TTC549 (cell line): ENCODE measurements around the gene CELSR1.
"Not testable (repeated sequence)": the region's sequence is repeated elsewhere in the genome, so short reads cannot be mapped to it uniquely, and the experiment has no call there.

Experiments
- FAIRE-seq: peaks from 2 replicates; lab custom pipeline; 2012; peaks lifted over from hg19 to GRCh38; lab: Jason Lieb, UNC

CELSR1 gene

DNA sequence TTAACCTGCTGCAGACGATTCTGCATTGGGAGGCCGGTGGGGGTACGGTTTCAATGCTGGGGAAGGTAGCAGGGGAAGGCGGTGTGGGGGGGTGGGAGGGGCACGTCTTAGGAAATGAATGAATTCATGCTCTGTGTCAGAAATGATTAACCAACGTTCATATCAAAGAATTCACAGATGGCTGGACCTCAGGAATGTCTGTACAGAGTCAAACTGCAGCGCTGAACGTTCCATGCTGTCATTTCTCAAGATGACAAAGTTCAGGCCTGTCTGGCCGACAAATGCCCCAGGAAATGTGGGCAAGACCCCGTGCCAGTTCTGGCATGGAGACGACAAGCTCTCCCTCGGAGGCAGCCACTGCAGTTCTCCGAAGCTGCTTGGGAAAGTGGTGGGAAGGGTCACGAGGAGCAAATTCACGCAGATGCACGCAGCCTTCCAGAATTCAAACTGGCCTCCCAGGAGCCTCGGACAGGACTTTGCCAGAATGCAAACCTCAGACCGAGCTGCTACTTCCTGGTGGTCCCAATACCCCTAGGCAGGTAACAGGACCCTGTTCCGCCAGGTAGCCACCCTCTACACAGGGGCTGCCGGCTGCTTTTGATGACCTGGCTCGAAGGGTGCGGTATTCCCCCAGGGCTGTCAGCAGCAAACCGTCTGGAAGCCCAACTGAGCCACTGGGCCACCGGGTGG is 120.4 kb downstream of the CELSR1 start:
- FAIRE-seq = no peak

DNA sequence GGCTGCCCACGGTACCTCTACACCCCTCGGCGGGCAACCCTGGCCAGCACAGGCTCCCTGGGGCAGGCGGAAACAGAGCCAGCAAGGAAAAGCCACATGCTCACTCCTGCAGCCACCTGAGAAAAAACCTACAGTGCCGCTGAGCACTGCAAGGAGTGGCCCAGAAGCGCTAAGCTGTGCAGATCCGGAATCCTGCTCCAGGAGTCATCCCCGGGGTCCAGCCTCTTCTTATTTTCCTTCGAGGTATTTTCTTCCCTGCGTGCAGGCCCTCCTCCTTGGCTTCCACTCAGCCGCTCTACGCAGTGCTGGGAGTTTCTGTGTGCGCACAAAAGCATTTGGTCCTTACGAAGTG is 120.9 kb downstream of the CELSR1 start:
- FAIRE-seq = no peak

DNA sequence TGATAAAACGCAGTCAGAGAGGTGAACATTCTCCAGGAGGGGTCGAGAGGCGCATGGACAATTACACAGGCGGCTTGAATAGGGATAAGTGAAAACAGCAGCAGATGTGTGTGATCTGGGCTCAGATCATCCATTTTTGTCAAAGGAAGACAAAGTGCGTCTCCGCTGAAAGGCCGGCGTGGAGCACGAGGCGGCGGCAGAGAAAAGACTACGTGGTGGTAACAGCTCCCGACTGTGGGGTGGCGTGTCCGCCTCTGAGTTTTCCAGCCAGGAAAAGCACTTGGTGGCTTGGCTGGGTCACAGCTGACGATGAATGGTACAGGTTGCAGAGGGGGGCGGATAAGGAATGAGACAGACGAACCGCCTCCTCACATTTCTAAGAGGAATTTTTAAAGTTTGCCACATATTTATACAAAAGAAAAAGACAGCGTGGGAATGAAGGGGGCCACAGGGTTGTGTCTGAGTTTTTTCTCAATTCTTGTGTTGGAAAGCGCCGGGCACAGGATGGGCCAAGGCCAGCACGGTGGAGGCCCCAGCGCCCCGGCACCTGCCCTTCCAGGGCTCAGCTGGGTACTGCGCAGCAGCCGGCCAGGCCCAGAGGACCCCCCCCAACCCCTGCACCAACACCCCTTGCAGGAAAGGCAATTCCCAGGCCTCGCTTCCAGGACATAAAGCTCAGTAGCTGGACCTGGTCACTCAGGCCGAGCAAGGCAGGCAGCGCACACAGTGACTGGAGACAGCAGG is 121.5 kb downstream of the CELSR1 start:
- no peak for FAIRE-seq

DNA sequence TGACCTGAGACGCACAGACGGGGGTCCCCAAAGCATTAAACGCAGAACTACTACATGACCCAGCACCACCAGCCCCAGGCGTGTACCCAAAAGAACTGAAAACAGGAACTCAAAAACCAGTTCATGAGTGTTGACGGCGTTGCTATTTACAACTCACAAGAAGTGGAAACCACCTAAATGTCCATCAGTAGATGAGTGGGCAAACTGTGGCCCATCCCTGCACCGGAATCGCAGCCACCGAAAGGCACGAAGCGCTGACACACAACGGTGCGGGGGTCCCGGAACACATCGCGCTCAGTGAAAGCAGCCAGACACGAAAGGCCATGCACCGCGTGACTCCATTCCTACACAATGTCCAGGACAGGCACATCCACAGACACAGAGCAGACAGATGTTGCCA is 122.7 kb downstream of the CELSR1 start:
- FAIRE-seq = no peak

DNA sequence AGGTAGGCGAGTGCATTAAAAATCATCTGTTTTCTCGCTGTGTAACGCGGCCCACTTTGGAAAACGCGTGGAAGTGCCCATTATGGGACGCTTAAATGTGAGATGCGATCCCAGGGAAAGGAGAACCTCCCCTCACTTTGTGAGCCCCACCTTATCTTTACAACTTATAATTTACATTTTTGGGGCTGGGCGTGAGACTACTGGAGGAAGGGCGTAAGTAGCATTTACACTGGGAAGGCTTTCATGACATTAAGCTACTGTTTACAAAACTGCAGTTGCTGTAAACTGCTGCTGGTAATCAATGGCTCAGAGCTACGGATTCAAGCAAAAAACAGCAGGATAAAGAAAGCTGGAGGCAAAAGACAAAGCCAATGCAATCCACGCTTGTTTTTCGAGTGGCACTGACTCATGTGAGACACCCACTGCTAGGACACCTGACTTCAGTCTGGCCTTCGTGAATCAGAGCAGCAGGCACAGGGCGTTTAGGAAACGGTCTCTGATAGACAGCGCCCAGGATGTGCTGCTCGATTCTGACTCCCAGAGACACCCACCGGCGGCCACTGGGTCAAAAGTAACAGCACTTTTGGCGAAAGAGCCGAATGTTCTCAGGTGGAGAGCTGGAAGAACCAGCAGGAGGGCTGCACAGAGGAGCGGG is 123.6 kb downstream of the CELSR1 start:
- no peak for FAIRE-seq

DNA sequence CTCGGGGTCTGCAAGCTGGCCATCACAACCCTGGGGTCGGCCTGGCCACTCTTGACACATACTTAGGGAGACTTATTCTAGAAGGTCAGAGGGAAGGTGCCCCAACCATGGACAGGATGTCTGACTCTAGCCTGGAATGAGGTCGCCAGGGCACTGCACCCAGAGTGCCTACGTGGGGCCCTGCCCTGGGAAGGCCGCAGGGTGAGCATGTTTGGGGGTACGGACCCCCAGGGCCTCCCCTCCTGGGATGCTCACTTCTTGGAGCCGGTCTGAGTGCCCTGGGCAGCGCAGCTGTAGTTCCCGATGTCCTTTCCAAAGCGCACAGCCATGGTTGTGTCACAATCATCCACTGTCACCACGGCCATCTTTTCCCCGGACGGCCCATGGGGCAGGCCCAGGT is 126.1 kb downstream of the CELSR1 start:
- no peak for FAIRE-seq

- FAIRE-seq = no peak
Observed at GRCh38 chr22:46410291-46410808, 127.1 kb downstream of the CELSR1 start.

GRCh38 chr22:46409631-46410210 is 127.7 kb downstream of the CELSR1 start:
- FAIRE-seq = no peak

DNA sequence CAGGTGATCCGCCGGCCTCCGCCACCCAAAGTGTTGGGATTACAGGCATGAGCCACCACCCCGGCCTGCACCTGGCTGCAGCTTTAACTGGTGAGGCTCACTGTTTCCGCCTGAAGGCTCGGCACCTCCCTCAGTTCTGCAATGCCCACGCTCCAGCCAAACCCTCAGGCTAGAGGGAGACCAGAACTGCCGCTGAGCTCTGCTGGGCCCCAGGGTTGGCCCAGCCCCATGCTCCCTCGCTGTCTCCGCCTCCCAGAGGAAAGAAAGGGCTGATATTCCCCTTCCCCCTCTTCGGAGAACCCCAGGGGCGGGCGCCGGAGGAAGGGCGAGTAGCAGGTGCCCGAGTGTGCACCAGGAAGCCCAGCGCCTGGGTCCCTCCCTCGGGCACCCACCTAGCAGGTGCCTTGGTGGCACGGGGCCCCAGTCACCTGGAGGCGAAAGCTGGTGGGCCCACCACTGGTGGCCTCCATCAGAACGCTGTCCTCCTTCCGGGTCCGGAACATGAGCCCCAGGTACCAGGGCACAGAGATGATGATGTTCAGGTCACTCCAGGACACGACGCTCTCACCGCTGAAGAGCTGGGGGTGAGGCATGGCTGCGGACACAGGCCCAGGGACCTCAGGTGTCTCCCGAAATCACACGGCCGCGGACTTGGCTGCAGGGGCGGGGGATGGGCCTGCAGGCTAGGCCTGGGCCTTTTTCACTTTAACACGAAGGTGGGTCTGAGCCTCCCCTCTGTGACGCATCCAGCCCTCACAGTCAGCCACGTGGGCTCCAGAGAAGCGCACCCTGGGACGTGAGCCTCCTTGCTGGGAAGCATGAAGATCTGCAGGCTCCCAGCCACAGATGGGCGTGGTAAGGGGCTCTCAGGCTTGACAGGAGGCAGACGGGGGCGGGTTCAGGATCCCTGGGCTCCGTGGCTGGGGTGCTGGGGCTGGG is 128.6 kb downstream of the CELSR1 start:
- no peak for FAIRE-seq

DNA sequence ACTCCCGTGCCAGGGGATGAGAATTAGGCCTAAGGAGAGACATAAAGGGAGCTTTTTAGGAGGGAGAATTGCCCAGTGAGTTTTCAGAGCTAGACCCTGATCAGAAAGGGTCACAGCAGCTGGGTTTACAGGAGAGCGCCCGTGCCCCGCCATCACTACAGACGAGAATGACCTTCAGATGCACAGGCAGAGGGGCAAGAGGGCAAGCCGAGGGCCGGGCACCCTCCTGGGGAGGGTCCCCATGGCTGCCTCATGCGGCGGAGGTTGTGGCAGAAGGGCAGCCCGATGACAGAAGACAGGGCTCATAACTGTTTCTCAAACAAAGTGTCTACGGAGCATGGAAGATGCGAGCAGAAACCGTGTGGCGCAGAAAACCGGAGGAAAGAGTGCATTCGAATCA is 129.7 kb downstream of the CELSR1 start:
- no peak for FAIRE-seq

DNA sequence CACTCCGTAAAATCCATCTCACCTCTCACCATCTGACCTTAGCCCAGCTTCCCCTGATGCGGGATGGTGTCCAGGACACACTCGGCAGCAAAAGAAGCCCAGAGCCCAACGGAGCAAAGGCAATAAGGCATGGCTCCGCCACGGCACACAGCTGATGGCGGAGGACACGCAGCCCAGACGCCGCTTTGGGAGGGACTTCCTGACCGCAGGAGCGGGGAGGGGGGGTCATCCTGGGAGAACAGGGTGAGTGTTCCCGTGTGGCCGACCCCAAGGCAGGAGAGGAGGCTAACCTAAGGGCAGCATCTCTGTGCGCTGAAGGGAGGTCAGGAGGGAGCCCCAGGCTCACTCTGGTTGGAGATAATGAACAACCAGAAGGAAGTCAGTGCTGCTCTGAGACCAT is 130.6 kb downstream of the CELSR1 start:
- FAIRE-seq = no peak

GRCh38 chr22:46406349-46406748 is 131.1 kb downstream of the CELSR1 start:
- FAIRE-seq = no peak

DNA sequence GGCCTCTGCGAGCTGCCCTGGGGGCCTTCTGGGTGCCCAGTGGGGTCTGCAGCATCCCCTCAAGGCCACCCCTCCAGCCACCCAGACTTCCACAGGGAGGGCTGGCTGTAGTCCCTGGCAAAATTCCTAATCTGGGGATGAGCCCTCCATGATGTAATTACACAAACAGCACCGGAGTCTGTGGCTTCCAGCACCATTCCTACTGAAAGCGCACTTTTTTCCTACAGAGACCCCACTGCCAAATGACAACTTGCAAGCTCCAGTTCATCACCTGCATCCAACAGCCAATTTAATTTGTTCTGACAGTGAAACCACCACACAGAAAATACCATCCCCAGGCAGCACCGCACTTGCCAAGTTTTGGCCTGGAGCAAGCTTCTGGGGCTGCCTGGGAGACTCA is 131.5 kb downstream of the CELSR1 start:
- FAIRE-seq = no peak

GRCh38 chr22:46403880-46404279 is 133.5 kb downstream of the CELSR1 start:
- not testable (repeated sequence) for FAIRE-seq

DNA sequence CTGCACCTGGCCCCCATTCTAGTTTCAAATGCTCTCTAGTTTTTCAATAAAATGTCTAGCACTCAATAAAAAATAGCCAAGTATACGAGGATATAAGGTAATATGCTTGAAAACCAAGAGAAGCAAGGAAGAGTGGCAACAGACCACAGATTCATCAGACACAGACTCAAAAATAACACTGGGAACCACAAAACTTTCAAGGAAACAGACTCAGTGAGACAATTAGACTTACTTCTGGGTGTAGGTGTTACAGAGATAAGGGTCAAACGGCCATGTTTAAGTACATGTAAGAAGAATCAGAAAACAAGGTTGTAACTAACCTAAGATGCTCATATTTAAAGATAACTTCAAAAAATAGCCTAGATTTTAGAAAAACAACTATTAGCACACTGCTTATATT is 134.9 kb downstream of the CELSR1 start:
- FAIRE-seq = no peak

DNA sequence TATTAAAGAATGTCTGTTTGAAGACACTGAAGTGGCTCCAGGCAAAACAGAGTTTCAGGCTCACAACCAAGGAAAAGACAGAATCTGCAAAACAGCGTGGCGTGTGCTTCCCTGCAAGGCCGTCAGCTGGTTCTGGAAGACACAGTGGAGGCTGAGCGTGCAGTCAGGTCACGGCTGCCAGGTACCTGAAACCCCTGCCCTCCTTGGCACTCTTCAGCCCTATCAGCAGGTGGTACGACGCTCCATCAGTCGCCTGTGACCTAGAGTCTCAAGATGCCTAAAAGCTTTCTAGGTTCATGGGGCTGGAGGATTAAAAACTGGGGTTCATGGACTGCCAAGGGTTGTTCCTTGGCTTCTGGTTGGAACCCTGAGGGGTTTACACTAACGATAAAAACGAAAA is 136.1 kb downstream of the CELSR1 start:
- no peak for FAIRE-seq

DNA sequence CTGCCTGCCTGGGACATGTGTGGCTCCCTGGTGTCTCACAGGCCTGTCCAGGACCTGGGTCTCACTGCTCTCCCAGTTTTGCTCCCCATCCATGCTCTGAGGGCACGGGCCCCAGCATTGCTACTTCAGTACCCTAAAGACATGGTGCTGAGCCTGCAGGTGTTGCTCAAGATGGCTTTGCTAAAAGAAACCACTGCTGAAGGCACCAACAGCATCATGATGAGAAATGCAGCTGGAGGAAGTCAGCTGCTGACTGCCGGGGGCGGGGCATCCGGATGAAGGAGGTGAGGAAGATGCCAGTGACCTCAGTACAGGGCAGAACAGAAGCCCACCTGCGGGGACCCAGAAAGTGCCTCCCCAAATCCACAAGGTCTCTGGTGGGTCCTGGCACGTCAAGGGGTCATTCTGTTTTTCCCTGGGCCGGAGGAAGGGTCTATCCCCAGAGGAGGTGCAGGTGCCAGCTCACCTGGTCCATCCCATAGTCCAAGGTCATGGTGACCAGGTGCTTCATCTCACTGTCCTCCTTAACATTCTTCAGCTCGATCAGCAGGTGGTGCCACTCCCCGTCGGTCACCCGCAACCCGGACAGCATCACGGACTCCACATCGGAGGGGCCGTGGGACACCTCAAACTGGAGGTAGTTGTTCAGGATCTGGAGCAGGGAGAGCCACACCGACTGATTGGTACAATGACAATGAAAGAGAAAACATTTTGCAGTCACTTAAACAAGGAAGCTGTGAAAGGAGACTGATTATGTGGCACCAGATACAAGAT is 138.0 kb downstream of the CELSR1 start:
- FAIRE-seq = no peak

DNA sequence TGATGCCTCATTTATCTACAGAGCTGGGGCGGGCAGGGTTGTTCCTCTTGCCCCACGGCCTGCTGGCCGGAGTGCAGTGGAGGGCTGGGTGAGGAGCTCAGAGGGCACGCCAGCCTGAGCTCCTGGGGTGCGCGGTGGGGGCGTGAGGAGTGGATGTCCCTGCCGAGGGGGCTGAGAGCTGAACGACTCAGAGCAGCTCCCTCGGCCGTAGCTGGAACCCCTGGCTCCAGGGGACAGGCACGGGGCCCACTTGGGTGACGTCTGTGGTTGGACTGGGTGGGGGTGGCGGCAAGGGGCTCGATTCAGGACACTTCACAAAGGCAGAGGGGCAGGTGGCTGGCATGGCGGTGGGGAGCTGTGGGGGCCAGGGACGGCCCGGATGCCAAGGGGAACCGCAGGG is 139.5 kb downstream of the CELSR1 start:
- FAIRE-seq = no peak

DNA sequence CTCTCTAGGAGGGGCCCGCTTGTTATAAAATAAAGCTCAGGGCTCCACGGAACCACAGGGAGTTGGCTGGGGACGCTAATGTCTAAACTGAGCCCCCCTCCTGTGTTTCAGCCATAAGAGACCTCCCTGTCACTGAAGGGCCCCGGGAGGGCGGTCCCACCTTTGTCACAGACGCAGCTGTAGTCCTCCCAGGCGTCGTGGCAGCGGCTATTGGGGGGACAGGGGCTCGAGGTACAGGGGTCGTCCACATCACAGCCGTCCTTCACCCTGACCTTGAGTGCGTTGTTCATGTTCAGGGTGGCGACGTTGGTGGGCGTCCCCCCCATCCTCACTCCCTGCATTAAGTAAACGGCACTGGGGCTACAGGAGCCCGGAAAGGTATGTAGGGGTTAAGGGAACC is 139.9 kb downstream of the CELSR1 start:
- FAIRE-seq = no peak

- not testable (repeated sequence) for FAIRE-seq
Observed at GRCh38 chr22:46397049-46397448, 140.4 kb downstream of the CELSR1 start.

- no peak for FAIRE-seq
Observed at GRCh38 chr22:46395145-46395544, 142.3 kb downstream of the CELSR1 start.
